ENCODE data around the gene IL17RB. TPM values are rescaled to one million over a fixed set of nuclear protein-coding genes. Genes with fewer than 3 reads are reported as not detected.
A peak's percentile ranks its signal among the peaks of the same experiment; 100 is the strongest.

IL17RB gene
- total RNA-seq, 2 donors from 2014 or later: 0.33 to 0.46 TPM

GRCh38 chr3:53823956-53824657 is 22.3 kb upstream of the IL17RB start:
- intact Hi-C loops (cut with DNase I): no loop called here
- DNase-seq (ENCODE audit: low spot score): peak; percentile 58

- intact Hi-C loops (cut with DNase I): no loop called here
- peak; percentile 11 for DNase-seq (ENCODE audit: low spot score)
These were observed 21.6 kb upstream of the IL17RB start for GRCh38 chr3:53824795-53825194.

GRCh38 chr3:53826048-53826447 is 20.3 kb upstream of the IL17RB start:
- intact Hi-C loops (cut with DNase I): no loop called here
- no peak for DNase-seq (ENCODE audit: low spot score)

GRCh38 chr3:53828581-53828980 is 17.8 kb upstream of the IL17RB start:
- intact Hi-C loops (cut with DNase I): no loop called here
- DNase-seq (ENCODE audit: low spot score): no peak

GRCh38 chr3:53829605-53830004 is 16.8 kb upstream of the IL17RB start:
- intact Hi-C loops (cut with DNase I): no loop called here
- peak; percentile 41 for DNase-seq (ENCODE audit: low spot score)

GRCh38 chr3:53830944-53831343 is 15.4 kb upstream of the IL17RB start:
- intact Hi-C loops (cut with DNase I): no loop called here

GRCh38 chr3:53833053-53833645 is 13.2 kb upstream of the IL17RB start:
- DNase-seq (ENCODE audit: low spot score): peak; percentile 52

More at GRCh38 chr3:53830944-53831343, 15.4 kb upstream of the IL17RB start:
- DNase-seq (ENCODE audit: low spot score): peak; percentile 13

GRCh38 chr3:53833700-53834099 is 12.7 kb upstream of the IL17RB start:
- DNase-seq (ENCODE audit: low spot score): peak; percentile 32
- intact Hi-C loops (cut with DNase I): no loop called here

More at GRCh38 chr3:53833053-53833645, 13.2 kb upstream of the IL17RB start:
- intact Hi-C loops (cut with DNase I): no loop called here

- DNase-seq (ENCODE audit: low spot score): peak; percentile 52
- intact Hi-C loops (cut with DNase I): no loop called here
These were observed 11.8 kb upstream of the IL17RB start for GRCh38 chr3:53834429-53835095.

GRCh38 chr3:53835257-53835656 is 11.1 kb upstream of the IL17RB start:
- DNase-seq (ENCODE audit: low spot score): peak; percentile 34
- intact Hi-C loops (cut with DNase I): no loop called here

- intact Hi-C loops (cut with DNase I): no loop called here
- DNase-seq (ENCODE audit: low spot score): peak; percentile 66
These were observed 10.1 kb upstream of the IL17RB start for GRCh38 chr3:53836084-53836872.

GRCh38 chr3:53837331-53837730 is 9.0 kb upstream of the IL17RB start:
- peak; percentile 68 for DNase-seq (ENCODE audit: low spot score)

GRCh38 chr3:53841296-53841695 is 5.1 kb upstream of the IL17RB start:
- no peak for DNase-seq (ENCODE audit: low spot score)
- intact Hi-C loops (cut with DNase I): no loop called here

More at GRCh38 chr3:53837331-53837730, 9.0 kb upstream of the IL17RB start:
- intact Hi-C loops (cut with DNase I): no loop called here

- intact Hi-C loops (cut with DNase I): no loop called here
- no peak for DNase-seq (ENCODE audit: low spot score)
These were observed 3.8 kb upstream of the IL17RB start for GRCh38 chr3:53842436-53843194.

GRCh38 chr3:53843195-53844177 is 2.9 kb upstream of the IL17RB start:
- intact Hi-C loops (cut with DNase I): no loop called here

GRCh38 chr3:53844262-53845102 is 1.9 kb upstream of the IL17RB start:
- intact Hi-C loops (cut with DNase I): no loop called here
- no peak for DNase-seq (ENCODE audit: low spot score)

More at GRCh38 chr3:53843195-53844177, 2.9 kb upstream of the IL17RB start:
- DNase-seq (ENCODE audit: low spot score): no peak
